Hepatocyte (in vitro differentiated cells): ENCODE data around the gene NAA80. TPM values are rescaled to one million over a fixed set of nuclear protein-coding genes. Genes with fewer than 3 reads are reported as not detected.

Source experiments
- DNase-seq: peaks from one replicate; pipeline ENCODE4 v3.0.0-alpha.2; 2016; ENCODE audit warnings: low spot score
- H2AFZ ChIP-seq: fragments of 200-600 bp; sonication (generic); 2 replicates; pipeline ENCODE4 v1.6.0; 2016; ENCODE audit warnings: antibody characterized with exemption, mild to moderate bottlenecking
- H3K27ac ChIP-seq: fragments of 200-600 bp; sonication (generic); 2 replicates; pipeline ENCODE4 v1.5.1; 2016; ENCODE audit warnings: mild to moderate bottlenecking
- H3K27me3 ChIP-seq: fragments of 200-600 bp; sonication (generic); 2 replicates; pipeline ENCODE4 v1.6.1; 2016
- H3K36me3 ChIP-seq: fragments of 200-600 bp; sonication (generic); replicated peaks from 2 replicates; pipeline ENCODE4 v1.5.1; 2016; ENCODE audit warnings: low read depth; ENCODE audit not compliant: insufficient read depth
- H3K4me1 ChIP-seq: fragments of 200-600 bp; sonication (generic); 2 replicates; pipeline ENCODE4 v1.5.1; 2016; ENCODE audit warnings: mild to moderate bottlenecking, moderate library complexity; ENCODE audit not compliant: insufficient read depth
- H3K4me2 ChIP-seq: fragments of 200-600 bp; sonication (generic); 2 replicates; pipeline ENCODE4 v1.6.0; 2016
- H3K4me3 ChIP-seq: fragments of 200-600 bp; sonication (generic); 2 replicates; pipeline ENCODE4 v1.5.1; 2016; ENCODE audit warnings: mild to moderate bottlenecking
- H3K79me2 ChIP-seq: fragments of 200-600 bp; sonication (generic); 2 replicates; pipeline ENCODE4 v1.6.0; 2017; ENCODE audit warnings: mild to moderate bottlenecking
- H3K9me2 ChIP-seq: fragments of 200-600 bp; sonication (generic); replicated peaks from 2 replicates; pipeline ENCODE4 v1.6.0; 2017; ENCODE audit warnings: mild to moderate bottlenecking; ENCODE audit not compliant: insufficient read depth
- H3K9me3 ChIP-seq: fragments of 200-600 bp; sonication (generic); 2 replicates; pipeline ENCODE4 v1.5.1; 2016; ENCODE audit warnings: low read depth, mild to moderate bottlenecking
- H4K20me1 ChIP-seq: fragments of 200-600 bp; sonication (generic); 2 replicates; pipeline ENCODE4 v1.6.0; 2016; ENCODE audit warnings: mild to moderate bottlenecking; ENCODE audit not compliant: insufficient read depth, poor library complexity, severe bottlenecking
- EZH2 ChIP-seq: fragments of 200-600 bp; sonication (generic); IDR thresholded peaks from 2 replicates; pipeline ENCODE4 v1.6.1; 2016; ENCODE audit warnings: antibody characterized with exemption, mild to moderate bottlenecking, borderline replicate concordance
- EZH2phosphoT487 ChIP-seq: fragments of 200-600 bp; sonication (generic); IDR thresholded peaks from one replicate; pipeline ENCODE4 v1.6.1; 2018; ENCODE audit warnings: antibody characterized with exemption, mild to moderate bottlenecking, low read depth, moderate library complexity; ENCODE audit not compliant: unreplicated experiment, severe bottlenecking
- WGBS: methylation state at CpG from one replicate; pipeline ENCODE4 v1.1.6; 2016; ENCODE audit warnings: low lambda C conversion rate; ENCODE audit errors: missing lambda C conversion rate; 5-methylcytosine and 5-hydroxymethylcytosine counted together
- polyA plus RNA-seq: library from polyadenylated mRNA; unstranded; fragments of >200 nt; fragmentation: Nextera tagmentation; extraction: Ambion mirVana; gene quantifications from 2 replicates; pipeline ENCODE4 v1.2.1, GENCODE V29; 2016
- total RNA-seq: library from RNA; depleted of rRNA; stranded (reverse); fragments of >200 nt; gene quantifications from 2 replicates; pipeline ENCODE4 v1.2.3, GENCODE V29; 2014
- TF ChIP-seq, protein P1 (sequence below): fragments of 200-600 bp; sonication (generic); IDR thresholded peaks from 2 replicates; pipeline ENCODE4 v1.5.1; 2016; ENCODE audit warnings: antibody characterized with exemption, mild to moderate bottlenecking; ENCODE audit not compliant: poor library complexity

Gene NAA80
- total and polyA plus RNA-seq, 2 experiments from 2014 or later, result 6.7 to 19.5 TPM

DNA sequence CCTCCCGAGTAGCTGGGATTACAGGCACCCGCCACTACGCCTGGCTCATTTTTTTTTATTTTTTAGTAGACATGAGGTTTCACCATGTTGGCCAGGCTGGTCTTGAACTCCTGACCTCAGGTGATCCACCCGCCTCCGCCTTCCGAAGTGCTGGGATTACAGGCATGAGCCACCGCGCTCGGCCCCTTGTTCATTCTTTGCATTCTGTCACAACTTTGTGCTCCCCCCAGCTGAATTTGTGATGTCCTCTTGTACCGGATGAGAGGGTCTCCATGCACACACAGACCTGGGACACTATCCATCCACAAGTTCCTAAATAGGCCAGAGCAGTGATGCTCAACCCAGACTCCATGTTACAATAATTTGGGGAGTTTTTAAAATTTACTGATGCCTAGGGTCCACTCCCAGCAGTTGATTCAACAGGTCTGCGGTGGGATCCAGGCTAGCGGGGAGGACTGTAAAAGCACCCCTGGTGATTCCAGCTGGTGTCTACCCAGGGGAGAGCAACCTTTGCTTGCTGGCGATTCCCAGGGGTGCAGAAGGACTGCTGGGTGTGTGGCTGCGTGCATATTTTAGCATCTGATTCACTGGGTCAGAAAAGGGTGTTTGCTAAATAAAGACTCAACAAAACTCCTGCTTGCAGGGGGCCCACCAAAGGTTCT lies 40.4 kb upstream of the NAA80 start:
- Histone ChIP-seq H3K9me2 (no peaks in the 10 kb centered on the region), H3K4me2 (no peak overlapping the region), H3K27me3 (peaks cover 25% of the 10 kb centered on the region), H3K4me3 (no peak overlapping the region), H3K4me1 (peaks cover 34% of the 10 kb centered on the region), H2AFZ (no peak overlapping the region), H3K9me3 (no peaks in the 10 kb centered on the region), H3K36me3 (no peaks in the 10 kb centered on the region), H4K20me1 (no peaks in the 10 kb centered on the region), H3K79me2 (peaks cover 20% of the 10 kb centered on the region), H3K27ac (no peak overlapping the region)
- DNase-seq, result no peak
- WGBS, result 92% methylated on average over 14 of the region's 14 CpGs
- no peak for TF ChIP-seq EZH2phosphoT487
- TF ChIP-seq, protein P1, sequence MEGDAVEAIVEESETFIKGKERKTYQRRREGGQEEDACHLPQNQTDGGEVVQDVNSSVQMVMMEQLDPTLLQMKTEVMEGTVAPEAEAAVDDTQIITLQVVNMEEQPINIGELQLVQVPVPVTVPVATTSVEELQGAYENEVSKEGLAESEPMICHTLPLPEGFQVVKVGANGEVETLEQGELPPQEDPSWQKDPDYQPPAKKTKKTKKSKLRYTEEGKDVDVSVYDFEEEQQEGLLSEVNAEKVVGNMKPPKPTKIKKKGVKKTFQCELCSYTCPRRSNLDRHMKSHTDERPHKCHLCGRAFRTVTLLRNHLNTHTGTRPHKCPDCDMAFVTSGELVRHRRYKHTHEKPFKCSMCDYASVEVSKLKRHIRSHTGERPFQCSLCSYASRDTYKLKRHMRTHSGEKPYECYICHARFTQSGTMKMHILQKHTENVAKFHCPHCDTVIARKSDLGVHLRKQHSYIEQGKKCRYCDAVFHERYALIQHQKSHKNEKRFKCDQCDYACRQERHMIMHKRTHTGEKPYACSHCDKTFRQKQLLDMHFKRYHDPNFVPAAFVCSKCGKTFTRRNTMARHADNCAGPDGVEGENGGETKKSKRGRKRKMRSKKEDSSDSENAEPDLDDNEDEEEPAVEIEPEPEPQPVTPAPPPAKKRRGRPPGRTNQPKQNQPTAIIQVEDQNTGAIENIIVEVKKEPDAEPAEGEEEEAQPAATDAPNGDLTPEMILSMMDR, result no peak
- TF ChIP-seq EZH2, result no peak

DNA sequence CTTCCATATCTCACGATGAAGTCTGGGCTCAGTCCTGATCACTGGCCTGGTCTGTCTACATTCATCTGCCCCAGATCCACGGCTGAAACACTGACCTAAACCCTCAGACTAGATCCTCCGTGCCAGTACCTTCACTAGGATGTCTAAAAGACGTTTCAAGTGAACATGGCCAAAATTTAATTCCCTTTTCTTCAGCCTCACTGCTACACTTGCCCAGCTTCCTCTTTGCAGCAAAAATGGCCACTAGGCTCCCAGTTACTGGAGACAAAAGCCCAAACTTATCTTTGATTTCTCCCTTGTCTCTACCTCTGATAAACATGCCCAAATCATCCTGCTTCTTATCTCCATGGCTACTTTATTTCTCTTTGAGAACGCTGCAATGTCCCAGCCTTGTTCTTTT lies 39.8 kb upstream of the NAA80 start:
- DNase-seq, result no peak
- Histone ChIP-seq H3K4me1 (peaks cover 34% of the 10 kb centered on the region), H3K9me3 (no peaks in the 10 kb centered on the region), H3K4me2 (no peak overlapping the region), H3K27me3 (peaks cover 25% of the 10 kb centered on the region), H3K4me3 (no peak overlapping the region), H3K36me3 (no peaks in the 10 kb centered on the region), H3K27ac (no peak overlapping the region), H3K9me2 (no peaks in the 10 kb centered on the region), H3K79me2 (peaks cover 27% of the 10 kb centered on the region), H4K20me1 (peaks cover under 1% of the 10 kb centered on the region), H2AFZ (no peak overlapping the region)
- TF ChIP-seq EZH2, result no peak
- no peak for TF ChIP-seq EZH2phosphoT487
- 84% methylated on average over 5 of the region's 5 CpGs for WGBS

DNA sequence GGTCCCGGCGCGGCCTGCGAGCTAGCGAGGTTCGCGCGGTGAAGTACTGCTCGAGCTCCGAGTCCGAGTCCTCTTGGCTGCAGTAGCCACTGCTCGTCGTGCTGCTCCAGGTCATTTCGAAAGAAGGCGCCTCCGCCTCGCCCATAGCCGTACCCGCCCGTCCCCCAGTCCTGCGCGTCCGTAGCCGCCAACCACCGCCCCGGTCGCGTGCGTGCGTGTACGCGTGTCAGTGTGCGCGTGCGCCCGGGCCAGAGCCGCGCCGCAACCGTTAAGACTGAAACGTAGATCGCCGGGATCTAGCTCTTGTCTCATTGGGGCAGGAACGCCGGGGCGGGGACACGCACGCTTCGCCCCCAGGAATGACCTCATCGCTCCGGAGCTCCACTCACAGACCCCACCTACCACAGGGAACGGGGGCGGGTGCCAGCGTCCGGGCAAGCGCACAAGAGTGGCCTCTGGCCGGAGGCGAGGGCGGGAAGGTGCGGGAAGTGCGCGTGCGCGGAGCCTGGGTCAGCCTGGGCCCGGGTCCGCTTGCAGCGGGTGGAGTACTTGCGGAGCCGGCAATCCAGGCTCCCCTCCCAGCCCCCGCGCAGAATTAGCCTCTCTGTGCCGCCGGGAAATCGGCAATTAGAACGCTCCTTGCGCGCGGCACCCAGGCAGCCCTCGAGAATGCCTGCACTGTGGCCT lies 38.1 kb upstream of the NAA80 start:
- peaks cover 34% of the 10 kb centered on the region for H3K4me1 ChIP-seq
- H3K27me3 ChIP-seq, result peaks cover 25% of the 10 kb centered on the region
- no peaks in the 10 kb centered on the region for H3K9me2 ChIP-seq
- WGBS, result under 1% methylated on average over 68 of the region's 79 CpGs
- peak overlapping the region; percentile 69 for H2AFZ ChIP-seq
- peaks cover 41% of the 10 kb centered on the region for H3K79me2 ChIP-seq
- TF ChIP-seq EZH2 (no peak), EZH2phosphoT487 (no peak)
- TF ChIP-seq, protein P1, result no peak
- peak; percentile 99 for DNase-seq
- peak overlapping the region; percentile 92 for H3K27ac ChIP-seq
- H3K9me3 ChIP-seq, result no peaks in the 10 kb centered on the region
- peak overlapping the region; percentile 63 for H3K4me3 ChIP-seq
- peaks cover 3% of the 10 kb centered on the region for H4K20me1 ChIP-seq
- no peaks in the 10 kb centered on the region for H3K36me3 ChIP-seq
- peak overlapping the region; percentile 93 for H3K4me2 ChIP-seq

DNA sequence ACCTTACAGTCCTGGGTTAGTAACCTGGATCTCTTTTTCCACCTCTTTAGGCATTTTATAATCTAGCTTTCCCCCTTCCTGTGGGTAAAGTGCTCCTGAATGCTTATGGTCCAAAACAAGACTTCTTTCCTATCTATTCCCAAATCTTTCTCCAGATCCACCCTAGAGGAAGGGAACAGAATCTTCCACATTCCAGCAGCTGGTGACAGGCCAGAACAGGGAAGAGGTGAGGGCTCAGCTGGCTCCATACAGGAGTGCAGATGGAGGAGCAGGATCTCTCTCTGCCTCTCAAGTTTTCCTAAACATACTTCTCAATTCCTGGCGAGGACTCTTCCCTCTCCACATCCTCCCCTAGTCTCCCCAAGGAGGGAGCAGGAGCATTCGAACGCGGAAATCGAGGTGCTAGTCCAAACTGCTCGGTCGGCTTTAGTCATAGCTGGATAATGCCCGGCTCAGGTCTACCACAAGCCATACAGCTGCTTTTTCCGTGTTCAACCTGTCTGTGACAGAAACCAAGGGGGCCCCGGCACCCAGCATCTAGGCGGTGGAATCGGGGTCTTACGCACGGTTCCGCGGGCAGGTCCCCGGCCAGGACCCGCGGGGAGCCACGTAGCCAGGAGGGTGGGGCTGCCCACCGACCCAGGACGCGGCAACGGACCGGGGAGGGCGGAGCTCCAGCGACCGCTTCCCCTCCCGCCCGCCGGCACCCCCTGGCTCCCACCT lies 37.4 kb upstream of the NAA80 start:
- peaks cover 47% of the 10 kb centered on the region for H3K79me2 ChIP-seq
- H3K36me3 ChIP-seq, result no peaks in the 10 kb centered on the region
- peaks cover 3% of the 10 kb centered on the region for H4K20me1 ChIP-seq
- peak overlapping the region; percentile 92 for H3K27ac ChIP-seq
- peak overlapping the region; percentile 63 for H3K4me3 ChIP-seq
- H3K9me2 ChIP-seq, result no peaks in the 10 kb centered on the region
- H3K4me2 ChIP-seq, result peak overlapping the region; percentile 93
- no peak for DNase-seq
- H3K4me1 ChIP-seq, result peaks cover 34% of the 10 kb centered on the region
- WGBS, result under 1% methylated on average over 22 of the region's 31 CpGs
- peaks cover 22% of the 10 kb centered on the region for H3K27me3 ChIP-seq
- no peaks in the 10 kb centered on the region for H3K9me3 ChIP-seq
- TF ChIP-seq EZH2, result no peak
- no peak for TF ChIP-seq EZH2phosphoT487
- TF ChIP-seq, protein P1, result no peak
- peak overlapping the region; percentile 1 for H2AFZ ChIP-seq
